ENCODE measurements around the gene KATNIP. TPM values are rescaled to one million over a fixed set of nuclear protein-coding genes. Genes with fewer than 3 reads are reported as not detected.

Gene KATNIP
- total RNA-seq, 1 experiment from 2014 or later = 19.0 TPM

- H3K27ac ChIP-seq (ENCODE audit: low read length) = no peak overlapping the region
- no peaks in the 10 kb centered on the region for H3K27me3 ChIP-seq (ENCODE audit: low read length)
- no peak overlapping the region for H3K9ac ChIP-seq (ENCODE audit: low read length)
- no peaks in the 10 kb centered on the region for H3K9me3 ChIP-seq (ENCODE audit: low read length)
- H3K4me3 ChIP-seq (ENCODE audit: low read length) = no peak overlapping the region
- no peak for DNase-seq
- no peak overlapping the region for H3K4me2 ChIP-seq (ENCODE audit: low read length)
- no peaks in the 10 kb centered on the region for H3K9me2 ChIP-seq (replicated peaks; ENCODE audit: low read length)
- intact Hi-C loops (cut with micrococcal nuclease) = no loop called here
- H3K36me3 ChIP-seq (ENCODE audit: low read depth, low read length) = no peaks in the 10 kb centered on the region
- ChIA-PET CTCF (no interaction called here), POLR2A (ENCODE audit: unreplicated experiment) (no interaction called here)
- H2AFZ ChIP-seq (ENCODE audit: low read length) = no peak overlapping the region
- no peaks in the 10 kb centered on the region for H3F3A ChIP-seq (ENCODE audit: low read length, unreplicated experiment)
- TF ChIP-seq EZH2 (IDR thresholded peaks at IDR 0.05; ENCODE audit: low read length, unreplicated experiment) = no peak
- no peak for TF ChIP-seq CTCF (conservative IDR thresholded peaks at IDR 0.05; ENCODE audit: low read depth, low read length)
- TF ChIP-seq EZH2phosphoT487 (IDR thresholded peaks at IDR 0.05; ENCODE audit: borderline replicate concordance, low read length) = no peak
- H4K20me1 ChIP-seq (ENCODE audit: low read length) = no peaks in the 10 kb centered on the region
- H3K79me2 ChIP-seq (ENCODE audit: low read length) = no peaks in the 10 kb centered on the region
- BruUV-seq (replicated peaks) = no TSS peak
- no peaks in the 10 kb centered on the region for H3K4me1 ChIP-seq (ENCODE audit: insufficient read depth, low read length)
- ATAC-seq = no peak
Observed at GRCh38 chr16:27585200-27585599, 35.3 kb downstream of the KATNIP start.

GRCh38 chr16:27586711-27587110 lies 36.8 kb downstream of the KATNIP start:
- CTCF ChIA-PET = no interaction called here

More at GRCh38 chr16:27586711-27587110, 36.8 kb downstream of the KATNIP start:
- Histone ChIP-seq H3F3A (ENCODE audit: low read length, unreplicated experiment) (no peaks in the 10 kb centered on the region), H3K36me3 (ENCODE audit: low read depth, low read length) (no peaks in the 10 kb centered on the region), H4K20me1 (ENCODE audit: low read length) (no peaks in the 10 kb centered on the region), H3K79me2 (ENCODE audit: low read length) (no peaks in the 10 kb centered on the region), H3K27me3 (ENCODE audit: low read length) (no peaks in the 10 kb centered on the region), H3K9me3 (ENCODE audit: low read length) (no peaks in the 10 kb centered on the region), H3K9me2 (replicated peaks; ENCODE audit: low read length) (no peaks in the 10 kb centered on the region), H3K9ac (ENCODE audit: low read length) (no peak overlapping the region), H3K4me2 (ENCODE audit: low read length) (no peak overlapping the region), H3K4me3 (ENCODE audit: low read length) (no peak overlapping the region), H3K4me1 (ENCODE audit: insufficient read depth, low read length) (no peaks in the 10 kb centered on the region), H3K27ac (ENCODE audit: low read length) (no peak overlapping the region), H2AFZ (ENCODE audit: low read length) (no peak overlapping the region)
- TF ChIP-seq CTCF (conservative IDR thresholded peaks at IDR 0.05; ENCODE audit: low read depth, low read length) (no peak), EZH2 (IDR thresholded peaks at IDR 0.05; ENCODE audit: low read length, unreplicated experiment) (no peak), EZH2phosphoT487 (IDR thresholded peaks at IDR 0.05; ENCODE audit: borderline replicate concordance, low read length) (no peak)
- no peak for DNase-seq
- BruUV-seq (replicated peaks) = no TSS peak
- intact Hi-C loops (cut with micrococcal nuclease) = no loop called here
- ATAC-seq = no peak
- POLR2A ChIA-PET (ENCODE audit: unreplicated experiment) = interaction anchor here (0.7 kb wide), 1 partner anchor 37 kb away, joined by 10 read pairs; the partner anchor contains the start of gene GTF3C1
